ENCODE measurements around the gene USH2A. TPM values are rescaled to one million over a fixed set of nuclear protein-coding genes. Genes with fewer than 3 reads are reported as not detected.

The USH2A gene
- total RNA-seq, 2 donors from 2014 or later = 0.74 TPM; not detected in 1

DNA sequence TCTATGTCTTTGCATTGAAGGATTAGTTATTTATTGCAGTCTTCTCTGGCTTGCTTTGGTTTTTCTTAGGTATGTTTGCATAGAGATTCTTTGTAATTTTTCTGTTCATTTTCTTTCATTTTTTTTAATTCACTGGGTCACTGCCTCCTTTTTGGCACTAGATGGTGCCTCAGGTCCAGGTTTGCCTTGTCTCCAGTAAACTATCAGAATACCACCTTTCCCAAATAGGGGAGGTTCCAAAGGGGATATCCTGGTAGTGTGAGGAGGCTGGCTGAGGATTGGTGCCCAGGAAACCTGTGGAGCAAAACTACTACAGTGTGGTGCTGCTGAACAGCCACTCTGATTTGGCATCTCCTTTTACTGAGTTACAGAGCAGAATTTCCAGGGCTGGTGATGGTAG lies 599.0 kb downstream of the USH2A start:
- no peak overlapping the region for H3K4me3 ChIP-seq
- intact Hi-C loops (cut with DNase I) = no loop called here
- no peaks in the 10 kb centered on the region for H3K36me3 ChIP-seq
- H3K27me3 ChIP-seq (replicated peaks; ENCODE audit: insufficient read depth) = no peaks in the 10 kb centered on the region
- no peak for TF ChIP-seq POLR2A (IDR thresholded peaks at IDR 0.05)
- TF ChIP-seq POLR2AphosphoS5 (IDR thresholded peaks at IDR 0.05) = no peak
- no peak for TF ChIP-seq CTCF (IDR thresholded peaks at IDR 0.05)
- no peak for DNase-seq (ENCODE audit: low spot score)
- no peak overlapping the region for H3K27ac ChIP-seq
- H3K9me3 ChIP-seq = no peaks in the 10 kb centered on the region
- no peaks in the 10 kb centered on the region for H3K4me1 ChIP-seq (replicated peaks)

DNA sequence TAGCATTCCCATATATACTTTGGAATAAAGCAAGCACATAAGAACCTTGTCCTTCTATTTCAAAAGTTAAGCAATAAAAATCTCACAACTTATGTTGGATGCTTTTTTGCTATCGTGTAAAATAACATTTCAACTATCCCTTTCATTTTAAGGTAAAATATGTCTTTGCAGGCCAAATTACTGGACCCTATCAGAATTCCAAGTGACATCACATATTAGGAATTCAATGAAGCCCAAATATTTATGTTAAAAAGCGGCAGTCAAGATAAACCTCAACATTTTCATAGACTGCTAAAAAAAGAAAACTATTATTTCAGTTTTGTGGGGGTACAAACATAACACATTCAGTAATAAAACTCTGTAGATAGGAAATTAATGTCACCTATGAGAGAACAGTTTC lies 604.1 kb downstream of the USH2A start:
- intact Hi-C loops (cut with DNase I) = no loop called here
- Histone ChIP-seq H3K27ac (no peak overlapping the region), H3K9me3 (no peaks in the 10 kb centered on the region), H3K4me3 (no peak overlapping the region), H3K27me3 (replicated peaks; ENCODE audit: insufficient read depth) (no peaks in the 10 kb centered on the region), H3K36me3 (no peaks in the 10 kb centered on the region), H3K4me1 (replicated peaks) (no peaks in the 10 kb centered on the region)
- WGBS = 53% methylated on average over 2 of the region's 2 CpGs
- no peak for DNase-seq (ENCODE audit: low spot score)
- TF ChIP-seq CTCF (IDR thresholded peaks at IDR 0.05) (no peak), POLR2AphosphoS5 (IDR thresholded peaks at IDR 0.05) (no peak), POLR2A (IDR thresholded peaks at IDR 0.05) (no peak)

- H3K27ac ChIP-seq = no peak overlapping the region
- H3K9me3 ChIP-seq = no peaks in the 10 kb centered on the region
- TF ChIP-seq POLR2AphosphoS5 (IDR thresholded peaks at IDR 0.05) (no peak), POLR2A (IDR thresholded peaks at IDR 0.05) (no peak), CTCF (IDR thresholded peaks at IDR 0.05) (no peak)
- intact Hi-C loops (cut with DNase I) = no loop called here
- H3K27me3 ChIP-seq (replicated peaks; ENCODE audit: insufficient read depth) = peaks cover 2% of the 10 kb centered on the region
- H3K36me3 ChIP-seq = no peaks in the 10 kb centered on the region
- H3K4me1 ChIP-seq (replicated peaks) = no peaks in the 10 kb centered on the region
- DNase-seq (ENCODE audit: low spot score) = no peak
- WGBS = 92% methylated on average over 1 of the region's 1 CpG
- no peak overlapping the region for H3K4me3 ChIP-seq
Observed at GRCh38 chr1:215807911-215808436, 615.3 kb downstream of the USH2A start.

DNA sequence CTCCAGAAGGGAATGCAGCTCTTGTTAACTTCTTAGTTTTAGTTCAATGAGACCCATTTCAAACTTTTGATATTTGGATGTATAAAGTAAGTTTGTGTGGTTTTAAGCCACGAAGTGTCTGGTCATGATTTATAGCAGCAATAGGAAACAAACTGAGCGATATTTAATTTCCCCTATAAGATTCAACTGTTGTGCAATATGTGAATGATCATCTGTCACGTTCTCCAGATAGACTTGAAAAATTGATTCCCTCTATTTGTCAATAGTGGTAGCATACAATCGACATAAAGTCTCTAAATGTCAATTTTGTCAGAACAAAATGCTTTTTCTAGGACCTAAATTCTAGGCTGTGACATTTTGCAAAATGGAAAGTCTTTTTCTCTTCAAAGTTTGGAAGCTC lies 616.0 kb downstream of the USH2A start:
- Histone ChIP-seq H3K27me3 (replicated peaks; ENCODE audit: insufficient read depth) (peaks cover 2% of the 10 kb centered on the region), H3K36me3 (no peaks in the 10 kb centered on the region), H3K4me3 (no peak overlapping the region), H3K27ac (no peak overlapping the region), H3K9me3 (no peaks in the 10 kb centered on the region), H3K4me1 (replicated peaks) (no peaks in the 10 kb centered on the region)
- TF ChIP-seq POLR2A (IDR thresholded peaks at IDR 0.05) = no peak
- TF ChIP-seq CTCF (IDR thresholded peaks at IDR 0.05) = no peak
- TF ChIP-seq POLR2AphosphoS5 (IDR thresholded peaks at IDR 0.05) = no peak
- intact Hi-C loops (cut with DNase I) = no loop called here
- 79% methylated on average over 4 of the region's 4 CpGs for WGBS
- no peak for DNase-seq (ENCODE audit: low spot score)

GRCh38 chr1:215797859-215798258 lies 625.4 kb downstream of the USH2A start:
- TF ChIP-seq CTCF (IDR thresholded peaks at IDR 0.05) = no peak
- TF ChIP-seq POLR2AphosphoS5 (IDR thresholded peaks at IDR 0.05) = no peak
- TF ChIP-seq POLR2A (IDR thresholded peaks at IDR 0.05) = no peak
- Histone ChIP-seq H3K9me3 (no peaks in the 10 kb centered on the region), H3K27me3 (replicated peaks; ENCODE audit: insufficient read depth) (no peaks in the 10 kb centered on the region), H3K27ac (no peak overlapping the region), H3K4me1 (replicated peaks) (no peaks in the 10 kb centered on the region), H3K4me3 (no peak overlapping the region), H3K36me3 (no peaks in the 10 kb centered on the region)
- no peak for DNase-seq (ENCODE audit: low spot score)
- intact Hi-C loops (cut with DNase I) = no loop called here

Measured in prostate gland (tissue), 2 donors.